ENCODE data around the gene IQCH. TPM values are rescaled to one million over a fixed set of nuclear protein-coding genes. Genes with fewer than 3 reads are reported as not detected.

IQCH gene
- total and polyA plus RNA-seq, 2 of the 4 experiments (the other 2 are of a cell fraction) = 0.60 to 2.5 TPM

- Histone ChIP-seq H3K4me3 (ENCODE audit: insufficient read depth, low read depth, low read length) (no peak overlapping the region), H4K8ac (ENCODE audit: low read depth in 2 of 2, low read length in 2 of 2) (no peak overlapping the region), H3K27me3 (ENCODE audit: control insufficient read depth, insufficient read depth, low read length) (no peaks in the 10 kb centered on the region), H3K27ac (ENCODE audit: insufficient read depth, low read length) (no peak overlapping the region), H3K56ac (ENCODE audit: extremely low read depth, insufficient read depth, low read length) (no peak overlapping the region), H4K5ac (ENCODE audit: low read depth, low read length) (no peak overlapping the region), H3K9ac (ENCODE audit: low read depth, low read length) (no peak overlapping the region), H2AK9ac (replicated peaks; ENCODE audit: low read depth, low read length, poor library complexity) (no peak overlapping the region), H2AFZ (replicated peaks; ENCODE audit: low read length, poor library complexity) (no peak overlapping the region), H2BK15ac (ENCODE audit: low read depth, low read length) (no peak overlapping the region), H3K36me3 (ENCODE audit: control insufficient read depth, insufficient read depth, low read length) (no peaks in the 10 kb centered on the region), H3K9me1 (ENCODE audit: insufficient read depth, low read length) (peaks cover 2% of the 10 kb centered on the region; the same call in 1 of the 2 replicates), H2AK5ac (ENCODE audit: low read depth, low read length) (no peak overlapping the region), H3K14ac (replicated peaks; ENCODE audit: low read depth, low read length) (no peak overlapping the region), H3K4ac (ENCODE audit: low read depth, low read length) (no peak overlapping the region), H3K4me1 (ENCODE audit: control insufficient read depth, insufficient read depth, low read length) (peaks cover 7% of the 10 kb centered on the region), H3K4me2 (ENCODE audit: low read depth, low read length) (no peak overlapping the region), H3K79me1 (ENCODE audit: low read depth in 1 of 2, low read length in 2 of 2) (no peaks in the 10 kb centered on the region), H4K91ac (ENCODE audit: insufficient read depth, low read depth, low read length) (no peak overlapping the region), H3K23ac (ENCODE audit: low read depth, low read length) (no peak overlapping the region), H4K20me1 (ENCODE audit: insufficient read depth, low read length) (no peaks in the 10 kb centered on the region), H3K18ac (ENCODE audit: low read depth, low read length) (no peak overlapping the region), H2BK20ac (ENCODE audit: low read depth, low read length) (no peak overlapping the region), H3K9me3 (ENCODE audit: control insufficient read depth, insufficient read depth, low read length) (no peaks in the 10 kb centered on the region), H2BK120ac (ENCODE audit: low read depth, low read length) (no peak overlapping the region), H2BK5ac (ENCODE audit: low read depth, low read length, poor library complexity, severe bottlenecking) (no peak overlapping the region)
- POLR2A ChIA-PET (ENCODE audit: unreplicated experiment) = no interaction called here
- TF ChIP-seq ELK1 (IDR thresholded peaks at IDR 0.05; ENCODE audit: borderline replicate concordance, low read depth, low read length) (no peak), SMC3 (IDR thresholded peaks at IDR 0.05; ENCODE audit: low read depth, low read length) (no peak), BHLHE40 (IDR thresholded peaks at IDR 0.05; ENCODE audit: low read depth, low read length) (no peak), RAD21 (IDR thresholded peaks at IDR 0.05; ENCODE audit: low read length) (no peak)
- in situ Hi-C loops (cut with MboI; ENCODE audit: low sequenced_read_pairs) (no loop called here), intact Hi-C loops (cut with micrococcal nuclease) (no loop called here), dilution Hi-C loops (cut with HindIII; ENCODE audit: low sequenced_read_pairs, unreplicated experiment) (no loop called here)
- ATAC-seq (ENCODE audit: low read depth) = no peak
- WGBS, 2 experiments (ENCODE audit: extremely low coverage in 2 of 2, insufficient read length in 1 of 2) = no CpG with 5 or more reads among the region's 3 CpGs
- no peak for DNase-seq
- BruUV-seq (replicated peaks) = no TSS peak
- CTCF ChIA-PET = interaction anchor here (0.8 kb wide), 1 partner anchor 243 kb away, joined by 3 read pairs; no protein-coding TSS in a partner anchor
Observed at GRCh38 chr15:67512140-67512539, 257.6 kb downstream of the IQCH start.
